Cardiac muscle cell (in vitro differentiated cells and primary cell): ENCODE results near the gene TFG. TPM values are rescaled to one million over a fixed set of nuclear protein-coding genes. Genes with fewer than 3 reads are reported as not detected.

ENCODE experiments used
- DNase-seq, 2 donors: peaks; one replicate each; pipeline versions ENCODE4 v3.0.0 to v3.0.0-alpha.2; 2010 to 2017; ENCODE audit warnings: low read depth in 1 of 2, low spot score in 1 of 2
- H3K27ac ChIP-seq: fragments of 200-600 bp; sonication (generic); 2 replicates; pipeline ENCODE4 v1.5.1; 2016
- H3K27me3 ChIP-seq: fragments of 200-600 bp; sonication (generic); 2 replicates; pipeline ENCODE4 v1.6.0; 2016; ENCODE audit warnings: control low read depth
- H3K36me3 ChIP-seq: fragments of 200-600 bp; sonication (generic); 2 replicates; pipeline ENCODE4 v1.5.1; 2016; ENCODE audit warnings: control low read depth
- H3K4me1 ChIP-seq: fragments of 200-600 bp; sonication (generic); 2 replicates; pipeline ENCODE4 v1.8.1; 2017; ENCODE audit warnings: low read depth, mild to moderate bottlenecking, mixed run types
- H3K4me3 ChIP-seq: fragments of 200-600 bp; sonication (generic); 2 replicates; pipeline ENCODE4 v1.5.1; 2016; ENCODE audit warnings: mild to moderate bottlenecking
- H3K9me3 ChIP-seq: fragments of 200-600 bp; sonication (generic); 2 replicates; pipeline ENCODE4 v1.5.1; 2017; ENCODE audit warnings: low read depth, mild to moderate bottlenecking, control low read depth
- polyA plus RNA-seq: library from polyadenylated mRNA; unstranded; fragments of >200 nt; fragmentation: Nextera tagmentation; extraction: Ambion mirVana; gene quantifications from 2 replicates; pipeline ENCODE4 v1.2.1, GENCODE V29; 2016
- total RNA-seq: library from RNA; depleted of rRNA; stranded (reverse); fragments of >200 nt; gene quantifications from 2 replicates; pipeline ENCODE4 v1.2.3, GENCODE V29; 2016
- TF ChIP-seq, protein P1 (sequence below): IDR thresholded peaks from 2 replicates; pipeline ENCODE4 v1.5.1; 2012; ENCODE audit warnings: low read depth, mild to moderate bottlenecking, low read length

Gene TFG
- total and polyA plus RNA-seq, 2 experiments from 2014 or later = 136 to 365 TPM

DNA sequence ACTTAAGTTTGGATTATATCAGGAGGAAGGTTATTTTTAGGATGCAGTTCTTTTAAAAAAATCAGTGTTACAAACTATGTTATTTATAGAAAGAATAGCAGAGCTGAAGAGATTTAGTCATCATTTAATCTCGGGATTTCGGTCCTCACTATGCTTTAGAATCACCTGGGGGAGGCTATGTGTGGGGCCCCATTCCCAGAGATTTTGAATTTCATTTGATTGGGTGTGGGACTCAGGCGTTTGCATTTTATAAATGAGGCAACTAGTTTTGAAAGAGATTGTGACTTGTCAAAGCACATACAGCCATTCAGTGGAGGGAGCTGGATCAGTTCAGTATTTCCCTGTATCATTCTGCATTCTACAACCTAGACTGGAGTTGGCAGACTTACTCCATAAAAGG is 36.8 kb downstream of the TFG start:
- H3K36me3 ChIP-seq = peaks cover 75% of the 10 kb centered on the region
- no peaks in the 10 kb centered on the region for H3K4me1 ChIP-seq
- peak overlapping the region; percentile 31 for H3K27ac ChIP-seq
- DNase-seq = no peak
- no peaks in the 10 kb centered on the region for H3K9me3 ChIP-seq
- no peak overlapping the region for H3K4me3 ChIP-seq
- H3K27me3 ChIP-seq = no peaks in the 10 kb centered on the region
- TF ChIP-seq, protein P1, sequence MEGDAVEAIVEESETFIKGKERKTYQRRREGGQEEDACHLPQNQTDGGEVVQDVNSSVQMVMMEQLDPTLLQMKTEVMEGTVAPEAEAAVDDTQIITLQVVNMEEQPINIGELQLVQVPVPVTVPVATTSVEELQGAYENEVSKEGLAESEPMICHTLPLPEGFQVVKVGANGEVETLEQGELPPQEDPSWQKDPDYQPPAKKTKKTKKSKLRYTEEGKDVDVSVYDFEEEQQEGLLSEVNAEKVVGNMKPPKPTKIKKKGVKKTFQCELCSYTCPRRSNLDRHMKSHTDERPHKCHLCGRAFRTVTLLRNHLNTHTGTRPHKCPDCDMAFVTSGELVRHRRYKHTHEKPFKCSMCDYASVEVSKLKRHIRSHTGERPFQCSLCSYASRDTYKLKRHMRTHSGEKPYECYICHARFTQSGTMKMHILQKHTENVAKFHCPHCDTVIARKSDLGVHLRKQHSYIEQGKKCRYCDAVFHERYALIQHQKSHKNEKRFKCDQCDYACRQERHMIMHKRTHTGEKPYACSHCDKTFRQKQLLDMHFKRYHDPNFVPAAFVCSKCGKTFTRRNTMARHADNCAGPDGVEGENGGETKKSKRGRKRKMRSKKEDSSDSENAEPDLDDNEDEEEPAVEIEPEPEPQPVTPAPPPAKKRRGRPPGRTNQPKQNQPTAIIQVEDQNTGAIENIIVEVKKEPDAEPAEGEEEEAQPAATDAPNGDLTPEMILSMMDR = no peak

DNA sequence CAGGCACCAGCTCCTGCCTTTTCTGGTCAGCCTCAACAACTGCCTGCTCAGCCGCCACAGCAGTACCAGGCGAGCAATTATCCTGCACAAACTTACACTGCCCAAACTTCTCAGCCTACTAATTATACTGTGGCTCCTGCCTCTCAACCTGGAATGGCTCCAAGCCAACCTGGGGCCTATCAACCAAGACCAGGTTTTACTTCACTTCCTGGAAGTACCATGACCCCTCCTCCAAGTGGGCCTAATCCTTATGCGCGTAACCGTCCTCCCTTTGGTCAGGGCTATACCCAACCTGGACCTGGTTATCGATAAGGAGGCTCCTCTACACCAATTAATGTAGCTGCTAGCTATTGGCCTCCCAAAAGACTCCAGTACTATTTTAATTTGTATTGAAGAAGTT is 38.9 kb downstream of the TFG start:
- no peak overlapping the region for H3K4me3 ChIP-seq
- H3K36me3 ChIP-seq = peaks cover 77% of the 10 kb centered on the region
- no peak overlapping the region for H3K27ac ChIP-seq
- no peaks in the 10 kb centered on the region for H3K9me3 ChIP-seq
- TF ChIP-seq, protein P1 = no peak
- no peak for DNase-seq
- H3K4me1 ChIP-seq = no peaks in the 10 kb centered on the region
- no peaks in the 10 kb centered on the region for H3K27me3 ChIP-seq

DNA sequence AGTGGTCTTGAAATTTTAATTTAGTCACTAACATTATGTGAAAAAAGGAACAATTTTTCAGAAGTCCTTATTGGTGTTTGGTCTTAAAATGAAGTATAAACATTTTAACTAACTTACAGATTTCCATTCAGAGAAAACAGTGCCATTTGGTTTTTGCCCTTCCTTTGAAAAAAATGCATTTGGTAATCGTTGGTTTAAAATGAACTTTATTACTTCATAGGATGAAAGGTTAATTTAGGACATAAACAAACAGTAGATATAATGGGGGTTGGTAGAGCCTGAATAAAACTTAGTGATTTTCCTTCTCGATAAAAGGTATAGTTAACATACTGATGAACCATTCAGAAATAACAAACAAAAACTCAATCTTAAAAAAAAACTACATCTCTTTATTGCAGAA is 39.7 kb downstream of the TFG start:
- no peak for DNase-seq
- no peaks in the 10 kb centered on the region for H3K4me1 ChIP-seq
- no peaks in the 10 kb centered on the region for H3K9me3 ChIP-seq
- peaks cover 77% of the 10 kb centered on the region for H3K36me3 ChIP-seq
- H3K4me3 ChIP-seq = no peak overlapping the region
- no peaks in the 10 kb centered on the region for H3K27me3 ChIP-seq
- H3K27ac ChIP-seq = no peak overlapping the region
- TF ChIP-seq, protein P1 = no peak

DNA sequence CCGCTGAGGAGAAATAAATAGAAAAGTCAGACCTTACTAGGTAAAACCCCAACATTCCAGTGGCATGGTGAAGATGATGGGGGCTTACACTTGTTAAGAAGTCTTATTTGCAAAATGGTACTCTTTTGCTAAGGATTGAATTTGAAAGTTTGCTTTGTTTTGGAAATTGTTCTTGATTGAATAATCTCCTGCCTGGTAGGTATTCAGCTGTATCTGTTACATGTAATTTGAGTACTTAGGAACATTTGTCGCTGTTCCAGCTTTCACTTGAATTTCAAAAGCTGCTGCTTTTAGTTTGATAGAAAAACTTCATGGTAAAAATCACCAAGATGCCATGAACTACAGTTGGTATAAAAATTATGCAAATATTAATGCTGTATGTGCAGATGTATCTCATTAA is 44.6 kb downstream of the TFG start:
- peak overlapping the region; percentile 62 for H3K27ac ChIP-seq

DNA sequence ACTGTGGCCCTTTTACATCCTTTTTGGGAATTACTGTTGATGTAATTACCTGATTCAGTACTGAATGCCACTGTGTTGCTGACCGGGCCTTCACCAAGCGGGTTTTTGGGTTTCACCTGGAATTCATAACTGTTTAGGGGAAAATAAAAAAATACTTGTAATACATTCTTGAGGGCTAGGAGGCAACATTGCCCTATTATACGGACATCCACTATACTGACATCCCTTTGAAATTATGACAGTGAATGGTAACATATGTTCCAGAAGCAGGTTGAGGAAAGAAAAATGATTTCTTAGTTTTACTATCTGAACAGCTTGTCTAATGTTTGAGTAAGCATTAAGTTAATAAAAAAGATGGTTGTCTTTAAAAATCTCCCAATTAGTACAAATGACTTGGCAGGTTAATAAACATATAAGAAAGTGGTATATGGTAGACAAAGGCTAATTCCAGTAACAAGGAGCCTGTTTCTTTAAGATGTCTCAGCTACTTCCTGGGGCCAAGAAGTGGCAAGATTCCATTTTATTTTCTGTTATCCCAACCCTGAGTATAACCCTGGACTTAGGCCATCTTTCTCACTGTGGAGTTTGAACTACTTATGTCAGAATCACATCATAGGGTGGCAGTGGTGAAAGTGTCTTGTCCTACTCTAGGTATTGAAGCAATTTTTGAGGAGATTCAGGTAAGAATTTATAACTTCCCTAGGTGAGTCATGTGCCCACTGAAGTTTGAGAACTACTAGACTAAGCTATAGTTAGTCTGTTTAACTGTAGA is 45.5 kb downstream of the TFG start:
- Histone ChIP-seq H3K4me1 (peaks cover 5% of the 10 kb centered on the region), H3K36me3 (peaks cover 35% of the 10 kb centered on the region), H3K4me3 (no peak overlapping the region), H3K27me3 (no peaks in the 10 kb centered on the region), H3K9me3 (no peaks in the 10 kb centered on the region), H3K27ac (peak overlapping the region; percentile 62)
- no peak for DNase-seq
- TF ChIP-seq, protein P1 = no peak

More for the DNA sequence above, 44.6 kb downstream of the TFG start:
- Histone ChIP-seq H3K4me3 (no peak overlapping the region), H3K36me3 (peaks cover 44% of the 10 kb centered on the region), H3K27me3 (no peaks in the 10 kb centered on the region), H3K9me3 (no peaks in the 10 kb centered on the region), H3K4me1 (peaks cover 3% of the 10 kb centered on the region)
- no peak for DNase-seq
- TF ChIP-seq, protein P1 = no peak
